ENCODE data around the gene TIMM10.

Gene TIMM10

GRCh38 chr11:57529012-57529411, 1.5 kb downstream of the TIMM10 start:
- peaks cover 22% of the 10 kb centered on the region for H3K4me1 ChIP-seq (ENCODE audit: insufficient read depth, low read length, severe bottlenecking)
- H4K20me1 ChIP-seq (ENCODE audit: insufficient read depth, low read length): no peaks in the 10 kb centered on the region
- no peaks in the 10 kb centered on the region; the same call in 1 of the 2 replicates for H3F3A ChIP-seq (ENCODE audit: insufficient read depth, low read length)
- H3K79me2 ChIP-seq (ENCODE audit: insufficient read depth, low read length): peaks cover 16% of the 10 kb centered on the region
- peak overlapping the region; percentile 97 for H3K9ac ChIP-seq (ENCODE audit: low read length)
- H2AFZ ChIP-seq (ENCODE audit: low read length): no peak overlapping the region
- H3K9me3 ChIP-seq (ENCODE audit: low read length): no peaks in the 10 kb centered on the region
- H3K36me3 ChIP-seq (ENCODE audit: insufficient read depth, low read length): peaks cover 35% of the 10 kb centered on the region
- H3K4me3 ChIP-seq (ENCODE audit: low read depth, low read length, poor library complexity, severe bottlenecking): peak overlapping the region; percentile 92
- no peaks in the 10 kb centered on the region for H3K27me3 ChIP-seq (ENCODE audit: insufficient read depth, low read length)
- no peak for TF ChIP-seq EZH2 (IDR thresholded peaks at IDR 0.05; ENCODE audit: borderline replicate concordance, low read length)
- no peak for TF ChIP-seq CTCF (IDR thresholded peaks at IDR 0.05; ENCODE audit: low read length)
- H3K27ac ChIP-seq (ENCODE audit: low read depth, low read length, poor library complexity, severe bottlenecking): no peak overlapping the region
- no peaks in the 10 kb centered on the region for H3K9me2 ChIP-seq (ENCODE audit: low read depth, low read length)
- H3K4me2 ChIP-seq (ENCODE audit: low read length): peak overlapping the region; percentile 88

DNA sequence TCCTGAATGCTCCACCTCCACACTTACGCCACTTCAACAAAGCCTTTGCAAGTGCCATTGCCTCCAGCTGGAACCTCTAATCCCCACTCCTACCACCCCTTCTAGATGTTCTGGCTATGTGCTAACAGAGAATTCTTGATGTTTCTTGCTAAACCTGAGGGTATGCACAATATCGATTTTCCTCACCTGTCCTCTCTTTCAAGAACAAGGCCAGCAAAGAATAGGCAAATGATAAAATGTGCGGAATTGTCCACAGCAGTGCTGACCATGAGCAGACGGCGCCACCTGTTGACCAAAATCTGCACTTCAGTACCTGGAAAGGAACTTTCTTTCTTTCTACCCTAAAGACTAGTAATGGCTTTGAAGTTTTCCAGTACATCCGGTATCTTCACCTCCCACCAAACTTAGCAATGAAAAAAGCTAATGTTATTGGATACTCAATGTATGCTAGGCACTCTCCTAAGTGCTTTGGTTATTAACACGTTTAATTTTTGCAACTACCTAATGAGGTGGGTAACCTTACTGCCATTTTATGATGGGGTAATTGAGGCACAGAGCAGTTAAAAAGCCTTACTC, 3.4 kb downstream of the TIMM10 start:
- no peaks in the 10 kb centered on the region for H3K9me2 ChIP-seq (ENCODE audit: low read depth, low read length)
- H3K4me2 ChIP-seq (ENCODE audit: low read length): no peak overlapping the region
- H3K9me3 ChIP-seq (ENCODE audit: low read length): no peaks in the 10 kb centered on the region
- H3K9ac ChIP-seq (ENCODE audit: low read length): no peak overlapping the region; the same call in 1 of the 2 replicates
- H2AFZ ChIP-seq (ENCODE audit: low read length): no peak overlapping the region
- H3F3A ChIP-seq (ENCODE audit: insufficient read depth, low read length): no peaks in the 10 kb centered on the region; the same call in 1 of the 2 replicates
- H4K20me1 ChIP-seq (ENCODE audit: insufficient read depth, low read length): no peaks in the 10 kb centered on the region
- peaks cover 35% of the 10 kb centered on the region for H3K36me3 ChIP-seq (ENCODE audit: insufficient read depth, low read length)
- peaks cover 22% of the 10 kb centered on the region for H3K4me1 ChIP-seq (ENCODE audit: insufficient read depth, low read length, severe bottlenecking)
- no peak overlapping the region for H3K27ac ChIP-seq (ENCODE audit: low read depth, low read length, poor library complexity, severe bottlenecking)
- H3K4me3 ChIP-seq (ENCODE audit: low read depth, low read length, poor library complexity, severe bottlenecking): no peak overlapping the region
- no peaks in the 10 kb centered on the region for H3K27me3 ChIP-seq (ENCODE audit: insufficient read depth, low read length)
- peaks cover 16% of the 10 kb centered on the region for H3K79me2 ChIP-seq (ENCODE audit: insufficient read depth, low read length)
- TF ChIP-seq CTCF (IDR thresholded peaks at IDR 0.05; ENCODE audit: low read length) (peak; percentile 97), EZH2 (IDR thresholded peaks at IDR 0.05; ENCODE audit: borderline replicate concordance, low read length) (no peak)

- Histone ChIP-seq H3F3A (ENCODE audit: insufficient read depth, low read length) (no peaks in the 10 kb centered on the region; the same call in 1 of the 2 replicates), H3K27me3 (ENCODE audit: insufficient read depth, low read length) (no peaks in the 10 kb centered on the region), H3K79me2 (ENCODE audit: insufficient read depth, low read length) (no peaks in the 10 kb centered on the region), H3K4me3 (ENCODE audit: low read depth, low read length, poor library complexity, severe bottlenecking) (no peak overlapping the region), H3K27ac (ENCODE audit: low read depth, low read length, poor library complexity, severe bottlenecking) (no peak overlapping the region), H3K9me3 (ENCODE audit: low read length) (no peaks in the 10 kb centered on the region), H3K4me1 (ENCODE audit: insufficient read depth, low read length, severe bottlenecking) (no peaks in the 10 kb centered on the region), H3K4me2 (ENCODE audit: low read length) (no peak overlapping the region), H2AFZ (ENCODE audit: low read length) (no peak overlapping the region), H4K20me1 (ENCODE audit: insufficient read depth, low read length) (no peaks in the 10 kb centered on the region), H3K9ac (ENCODE audit: low read length) (no peak overlapping the region), H3K9me2 (ENCODE audit: low read depth, low read length) (no peaks in the 10 kb centered on the region), H3K36me3 (ENCODE audit: insufficient read depth, low read length) (peaks cover 27% of the 10 kb centered on the region)
- TF ChIP-seq CTCF (IDR thresholded peaks at IDR 0.05; ENCODE audit: low read length): no peak
- no peak for TF ChIP-seq EZH2 (IDR thresholded peaks at IDR 0.05; ENCODE audit: borderline replicate concordance, low read length)
Observed at GRCh38 chr11:57523419-57523818, 7.1 kb downstream of the TIMM10 start.
